ENCODE results near the gene UBFD1. TPM values are rescaled to one million over a fixed set of nuclear protein-coding genes. Genes with fewer than 3 reads are reported as not detected.

Gene UBFD1
- total RNA-seq, 1 experiment from 2014 or later: 89.6 TPM

DNA sequence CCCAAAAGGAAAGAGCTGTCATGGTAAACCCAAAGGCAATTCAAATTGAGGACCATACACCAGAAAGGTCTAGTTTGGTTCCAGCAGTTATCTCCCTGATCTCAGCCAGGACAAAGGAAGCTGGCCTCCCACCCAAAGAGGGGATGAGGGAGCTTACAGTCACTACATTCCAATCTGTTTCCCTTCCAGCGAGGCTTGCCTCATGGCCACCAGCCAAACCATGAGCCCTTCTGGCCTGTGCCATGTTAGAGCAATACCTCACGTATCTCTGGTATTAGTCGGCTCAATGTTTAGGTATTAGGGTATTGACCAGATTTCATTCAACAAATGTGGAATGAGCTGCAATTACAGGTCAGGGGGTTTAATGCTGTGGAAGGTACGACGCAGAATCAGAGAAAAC, 30.2 kb downstream of the UBFD1 start:
- Histone ChIP-seq H2AFZ (ENCODE audit: low read depth, low read length, poor library complexity, severe bottlenecking) (no peak overlapping the region), H3K9me2 (ENCODE audit: insufficient read depth) (no peaks in the 10 kb centered on the region), H3K4me3 (replicated peaks in 1 of 2; ENCODE audit: low read depth in 1 of 2, low read length in 2 of 2) (no peak overlapping the region), H3K9me3 (ENCODE audit: control insufficient read depth in 1 of 2, insufficient read depth in 1 of 2, low read depth in 1 of 2, low read length in 2 of 2) (no peaks in the 10 kb centered on the region), H3K36me3 (ENCODE audit: control insufficient read depth in 1 of 2, insufficient read depth in 2 of 2, low read length in 2 of 2) (peaks cover 40 to 61% of the 10 kb centered on the region in 2 experiments), H3K27me3 (ENCODE audit: insufficient read depth, low read length) (no peaks in the 10 kb centered on the region), H3K4me2 (ENCODE audit: low read length) (no peak overlapping the region), H3K9ac (ENCODE audit: low read length) (no peak overlapping the region), H3K4me1 (ENCODE audit: control insufficient read depth in 1 of 2, insufficient read depth in 2 of 2, low read length in 2 of 2) (no peaks in the 10 kb centered on the region), H4K20me1 (ENCODE audit: insufficient read depth) (no peaks in the 10 kb centered on the region), H3K79me2 (ENCODE audit: insufficient read depth, low read length) (peaks cover 82% of the 10 kb centered on the region), H3K27ac (ENCODE audit: low read depth, low read length) (no peak overlapping the region)
- no TSS peak for BruUV-seq (replicated peaks)
- TF ChIP-seq, protein P1, sequence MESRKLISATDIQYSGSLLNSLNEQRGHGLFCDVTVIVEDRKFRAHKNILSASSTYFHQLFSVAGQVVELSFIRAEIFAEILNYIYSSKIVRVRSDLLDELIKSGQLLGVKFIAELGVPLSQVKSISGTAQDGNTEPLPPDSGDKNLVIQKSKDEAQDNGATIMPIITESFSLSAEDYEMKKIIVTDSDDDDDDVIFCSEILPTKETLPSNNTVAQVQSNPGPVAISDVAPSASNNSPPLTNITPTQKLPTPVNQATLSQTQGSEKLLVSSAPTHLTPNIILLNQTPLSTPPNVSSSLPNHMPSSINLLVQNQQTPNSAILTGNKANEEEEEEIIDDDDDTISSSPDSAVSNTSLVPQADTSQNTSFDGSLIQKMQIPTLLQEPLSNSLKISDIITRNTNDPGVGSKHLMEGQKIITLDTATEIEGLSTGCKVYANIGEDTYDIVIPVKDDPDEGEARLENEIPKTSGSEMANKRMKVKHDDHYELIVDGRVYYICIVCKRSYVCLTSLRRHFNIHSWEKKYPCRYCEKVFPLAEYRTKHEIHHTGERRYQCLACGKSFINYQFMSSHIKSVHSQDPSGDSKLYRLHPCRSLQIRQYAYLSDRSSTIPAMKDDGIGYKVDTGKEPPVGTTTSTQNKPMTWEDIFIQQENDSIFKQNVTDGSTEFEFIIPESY (IDR thresholded peaks at IDR 0.05; ENCODE audit: extremely low read depth, insufficient replicate concordance, low read length): no peak
- TF ChIP-seq FOSL1 (IDR thresholded peaks at IDR 0.05; ENCODE audit: low read depth): no peak
- TF ChIP-seq POLR2A (IDR thresholded peaks at IDR 0.05; ENCODE audit: borderline replicate concordance, extremely low read depth, insufficient read depth, insufficient read length): no peak
- RAD21 ChIA-PET (ENCODE audit: low non-redundant PET in 1 of 2, low total read pairs in 2 of 2, uncharacterized antibody in 2 of 2, unreplicated experiment in 2 of 2): no interaction called here
- ATAC-seq (no peak), DNase-seq (ENCODE audit: low read depth, low spot score) (no peak)
- intact Hi-C loops (cut with micrococcal nuclease): no loop called here
- POLR2A ChIA-PET: no interaction called here
- CTCF ChIA-PET: no interaction called here

DNA sequence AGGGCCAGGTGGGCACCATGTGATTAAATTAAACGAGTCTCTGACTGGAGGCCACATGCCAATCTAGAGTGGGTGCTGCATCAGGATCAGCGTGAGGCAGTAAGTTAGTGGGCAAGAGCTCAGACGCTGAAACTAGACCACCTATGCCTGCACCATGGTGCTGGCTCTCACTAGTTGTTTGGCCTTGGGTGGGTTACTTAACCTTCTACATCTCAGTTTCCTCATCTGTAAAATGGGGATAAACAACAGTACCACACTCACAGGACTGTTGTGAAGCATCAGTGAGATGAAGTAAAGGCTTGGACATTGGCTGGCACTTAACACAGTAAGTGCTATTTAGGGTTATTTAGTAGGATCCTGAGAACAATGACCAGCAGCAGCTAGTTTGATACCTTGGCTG, 32.7 kb downstream of the UBFD1 start:
- ChIA-PET CTCF (no interaction called here), RAD21 (ENCODE audit: low non-redundant PET in 1 of 2, low total read pairs in 2 of 2, uncharacterized antibody in 2 of 2, unreplicated experiment in 2 of 2) (no interaction called here), POLR2A (no interaction called here)
- Histone ChIP-seq H3K4me3 (replicated peaks in 1 of 2; ENCODE audit: low read depth in 1 of 2, low read length in 2 of 2) (no peak overlapping the region), H3K79me2 (ENCODE audit: insufficient read depth, low read length) (peaks cover 95% of the 10 kb centered on the region), H2AFZ (ENCODE audit: low read depth, low read length, poor library complexity, severe bottlenecking) (no peak overlapping the region), H3K9me3 (ENCODE audit: control insufficient read depth in 1 of 2, insufficient read depth in 1 of 2, low read depth in 1 of 2, low read length in 2 of 2) (no peaks in the 10 kb centered on the region), H3K9me2 (ENCODE audit: insufficient read depth) (no peaks in the 10 kb centered on the region), H4K20me1 (ENCODE audit: insufficient read depth) (no peaks in the 10 kb centered on the region), H3K4me1 (ENCODE audit: control insufficient read depth in 1 of 2, insufficient read depth in 2 of 2, low read length in 2 of 2) (peaks cover 9 to 11% of the 10 kb centered on the region in 2 experiments; a peak in 3 of 4 replicates), H3K27ac (ENCODE audit: low read depth, low read length) (no peak overlapping the region), H3K9ac (ENCODE audit: low read length) (no peak overlapping the region), H3K36me3 (ENCODE audit: control insufficient read depth in 1 of 2, insufficient read depth in 2 of 2, low read length in 2 of 2) (peaks cover 28 to 61% of the 10 kb centered on the region in 2 experiments), H3K4me2 (ENCODE audit: low read length) (no peak overlapping the region), H3K27me3 (ENCODE audit: insufficient read depth, low read length) (no peaks in the 10 kb centered on the region)
- DNase-seq (ENCODE audit: low read depth, low spot score) (no peak), ATAC-seq (no peak)
- TF ChIP-seq, protein P2, sequence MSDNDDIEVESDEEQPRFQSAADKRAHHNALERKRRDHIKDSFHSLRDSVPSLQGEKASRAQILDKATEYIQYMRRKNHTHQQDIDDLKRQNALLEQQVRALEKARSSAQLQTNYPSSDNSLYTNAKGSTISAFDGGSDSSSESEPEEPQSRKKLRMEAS (IDR thresholded peaks at IDR 0.05): no peak
- TF ChIP-seq SRF (IDR thresholded peaks at IDR 0.05; ENCODE audit: low read depth): no peak
- TF ChIP-seq, protein P3, sequence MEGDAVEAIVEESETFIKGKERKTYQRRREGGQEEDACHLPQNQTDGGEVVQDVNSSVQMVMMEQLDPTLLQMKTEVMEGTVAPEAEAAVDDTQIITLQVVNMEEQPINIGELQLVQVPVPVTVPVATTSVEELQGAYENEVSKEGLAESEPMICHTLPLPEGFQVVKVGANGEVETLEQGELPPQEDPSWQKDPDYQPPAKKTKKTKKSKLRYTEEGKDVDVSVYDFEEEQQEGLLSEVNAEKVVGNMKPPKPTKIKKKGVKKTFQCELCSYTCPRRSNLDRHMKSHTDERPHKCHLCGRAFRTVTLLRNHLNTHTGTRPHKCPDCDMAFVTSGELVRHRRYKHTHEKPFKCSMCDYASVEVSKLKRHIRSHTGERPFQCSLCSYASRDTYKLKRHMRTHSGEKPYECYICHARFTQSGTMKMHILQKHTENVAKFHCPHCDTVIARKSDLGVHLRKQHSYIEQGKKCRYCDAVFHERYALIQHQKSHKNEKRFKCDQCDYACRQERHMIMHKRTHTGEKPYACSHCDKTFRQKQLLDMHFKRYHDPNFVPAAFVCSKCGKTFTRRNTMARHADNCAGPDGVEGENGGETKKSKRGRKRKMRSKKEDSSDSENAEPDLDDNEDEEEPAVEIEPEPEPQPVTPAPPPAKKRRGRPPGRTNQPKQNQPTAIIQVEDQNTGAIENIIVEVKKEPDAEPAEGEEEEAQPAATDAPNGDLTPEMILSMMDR (IDR thresholded peaks at IDR 0.05 in 2 of 3, conservative IDR thresholded peaks at IDR 0.05 in 1 of 3; ENCODE audit: borderline replicate concordance in 1 of 3, insufficient read depth in 1 of 3, low read depth in 2 of 3, low read length in 2 of 3): no peak
- no peak for TF ChIP-seq CEBPB (IDR thresholded peaks at IDR 0.05; ENCODE audit: low read depth)
- no peak for TF ChIP-seq CBX3 (IDR thresholded peaks at IDR 0.05; ENCODE audit: low read depth)
- TF ChIP-seq EGR1 (IDR thresholded peaks at IDR 0.05; ENCODE audit: low read depth): no peak
- TF ChIP-seq, protein P1 (IDR thresholded peaks at IDR 0.05; ENCODE audit: extremely low read depth, insufficient replicate concordance, low read length): no peak
- TF ChIP-seq ELF1 (IDR thresholded peaks at IDR 0.05; ENCODE audit: borderline replicate concordance, low read depth): no peak
- no peak for TF ChIP-seq SP1 (IDR thresholded peaks at IDR 0.05; ENCODE audit: low read depth)
- no peak for TF ChIP-seq RAD21 (IDR thresholded peaks at IDR 0.05; ENCODE audit: low read depth)
- TF ChIP-seq ZFX (IDR thresholded peaks at IDR 0.05): no peak
- intact Hi-C loops (cut with micrococcal nuclease): no loop called here
- BruUV-seq (replicated peaks): no TSS peak

All from HCT116 (cell line).